Measurements from ENCODE around the gene C2orf15. TPM values are rescaled to one million over a fixed set of nuclear protein-coding genes. Genes with fewer than 3 reads are reported as not detected.
A peak's percentile ranks its signal among the peaks of the same experiment; 100 is the strongest.

The C2orf15 gene
- total and polyA plus RNA-seq, 9 of the 15 experiments (the other 6 are each of a cell fraction or from before 2014, with no cell fraction given): 0.04 to 0.27 (median 0.15) TPM; not detected in 1

- TF ChIP-seq ZNF644 (tag; IDR thresholded peaks at IDR 0.05; ENCODE audit: low read depth): no peak
- TF ChIP-seq CHD2 (IDR thresholded peaks at IDR 0.05; ENCODE audit: low read depth, low read length): 0 out of 2 replicates have a peak, but pooled peaks have one; percentile 16
- no peak for TF ChIP-seq TGIF2 (CRISPR knock-in tag; IDR thresholded peaks at IDR 0.05)
- peak; percentile 62; the same call in 1 of the 2 replicates for TF ChIP-seq C11orf30 (IDR thresholded peaks at IDR 0.05; ENCODE audit: low read depth)
- TF ChIP-seq ATF7 (IDR thresholded peaks at IDR 0.05): peak; percentile 91
- 0 out of 4 replicates have a peak, but pooled peaks have one; percentile 41 to 68 for TF ChIP-seq ETV6 (IDR thresholded peaks at IDR 0.05; ENCODE audit: borderline replicate concordance in 1 of 2, low read depth in 2 of 2, low read length in 1 of 2)
- no peak for TF ChIP-seq ETV6 (CRISPR knock-in tag; IDR thresholded peaks at IDR 0.05; ENCODE audit: borderline replicate concordance)
- TF ChIP-seq, protein P1, sequence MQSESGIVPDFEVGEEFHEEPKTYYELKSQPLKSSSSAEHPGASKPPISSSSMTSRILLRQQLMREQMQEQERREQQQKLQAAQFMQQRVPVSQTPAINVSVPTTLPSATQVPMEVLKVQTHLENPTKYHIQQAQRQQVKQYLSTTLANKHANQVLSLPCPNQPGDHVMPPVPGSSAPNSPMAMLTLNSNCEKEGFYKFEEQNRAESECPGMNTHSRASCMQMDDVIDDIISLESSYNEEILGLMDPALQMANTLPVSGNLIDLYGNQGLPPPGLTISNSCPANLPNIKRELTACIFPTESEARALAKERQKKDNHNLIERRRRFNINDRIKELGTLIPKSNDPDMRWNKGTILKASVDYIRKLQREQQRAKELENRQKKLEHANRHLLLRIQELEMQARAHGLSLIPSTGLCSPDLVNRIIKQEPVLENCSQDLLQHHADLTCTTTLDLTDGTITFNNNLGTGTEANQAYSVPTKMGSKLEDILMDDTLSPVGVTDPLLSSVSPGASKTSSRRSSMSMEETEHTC (IDR thresholded peaks at IDR 0.05): peak; percentile 79
- no peak for TF ChIP-seq ZBTB43 (CRISPR knock-in tag; IDR thresholded peaks at IDR 0.05)
- TF ChIP-seq REST (IDR thresholded peaks at IDR 0.05; ENCODE audit: borderline replicate concordance): no peak
- no peak for TF ChIP-seq REST (CRISPR knock-in tag; IDR thresholded peaks at IDR 0.05; ENCODE audit: low read depth)
- TF ChIP-seq, protein P2, sequence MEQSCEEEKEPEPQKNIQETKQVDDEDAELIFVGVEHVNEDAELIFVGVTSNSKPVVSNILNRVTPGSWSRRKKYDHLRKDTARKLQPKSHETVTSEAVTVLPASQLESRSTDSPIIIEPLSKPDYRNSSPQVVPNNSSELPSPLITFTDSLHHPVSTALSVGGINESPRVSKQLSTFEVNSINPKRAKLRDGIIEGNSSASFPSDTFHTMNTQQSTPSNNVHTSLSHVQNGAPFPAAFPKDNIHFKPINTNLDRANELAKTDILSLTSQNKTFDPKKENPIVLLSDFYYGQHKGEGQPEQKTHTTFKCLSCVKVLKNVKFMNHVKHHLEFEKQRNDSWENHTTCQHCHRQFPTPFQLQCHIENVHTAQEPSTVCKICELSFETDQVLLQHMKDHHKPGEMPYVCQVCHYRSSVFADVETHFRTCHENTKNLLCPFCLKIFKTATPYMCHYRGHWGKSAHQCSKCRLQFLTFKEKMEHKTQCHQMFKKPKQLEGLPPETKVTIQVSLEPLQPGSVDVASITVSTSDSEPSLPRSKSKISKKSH (CRISPR knock-in tag; IDR thresholded peaks at IDR 0.05): no peak
- TF ChIP-seq LEF1 (IDR thresholded peaks at IDR 0.05): 0 out of 2 replicates have a peak, but pooled peaks have one; percentile 15
Measured at GRCh38 chr2:99154643-99155536, 13.4 kb downstream of the C2orf15 start, which contains the start of the genes LIPT1 and TSGA10 (continued).
